Esophagus squamous epithelium (tissue), 4 donors: ENCODE data around the gene ANKRD42.

Experiments
- CTCF ChIP-seq, 6 experiments: fragments of 450-650 bp in 4 of 6; fragments of 200-600 bp in 2 of 6; sonication (generic) in 2 of 6; IDR thresholded peaks; one replicate each; pipeline ENCODE4 v1.5.1; 2016 to 2019; ENCODE audit warnings: antibody characterized with exemption in 6 of 6, mild to moderate bottlenecking in 4 of 6, moderate library complexity in 4 of 6
- POLR2A ChIP-seq, 4 donors: fragments of 450-650 bp; IDR thresholded peaks; one replicate each; pipeline ENCODE4 v1.6.1; 2017; ENCODE audit warnings: antibody characterized with exemption in 4 of 4, mild to moderate bottlenecking in 4 of 4, moderate library complexity in 3 of 4

GRCh38 chr11:83285151-83285770 lies 91.7 kb downstream of the ANKRD42 start:
- TF ChIP-seq CTCF (IDR thresholded peaks at IDR 0.05) (no peak), POLR2A (IDR thresholded peaks at IDR 0.05) (no peak)
